ENCODE measurements around the gene PRPF40B.

Gene PRPF40B

GRCh38 chr12:49618576-49618975, 4.8 kb upstream of the PRPF40B start:
- no peak overlapping the region for H3K9ac ChIP-seq (ENCODE audit: low read length)
- no peaks in the 10 kb centered on the region for H3K9me2 ChIP-seq (ENCODE audit: low read depth, low read length)
- no peak overlapping the region for H3K4me3 ChIP-seq (ENCODE audit: low read depth, low read length, poor library complexity, severe bottlenecking)
- H2AFZ ChIP-seq (ENCODE audit: low read length), result no peak overlapping the region
- peaks cover 17% of the 10 kb centered on the region for H3K4me1 ChIP-seq (ENCODE audit: insufficient read depth, low read length, severe bottlenecking)
- no peaks in the 10 kb centered on the region for H3K36me3 ChIP-seq (ENCODE audit: insufficient read depth, low read length)
- no peak overlapping the region for H3K4me2 ChIP-seq (ENCODE audit: low read length)
- no peak overlapping the region for H3K27ac ChIP-seq (ENCODE audit: low read depth, low read length, poor library complexity, severe bottlenecking)
- H3K9me3 ChIP-seq (ENCODE audit: low read length), result no peaks in the 10 kb centered on the region
- no peaks in the 10 kb centered on the region for H3K79me2 ChIP-seq (ENCODE audit: insufficient read depth, low read length)
- H3F3A ChIP-seq (ENCODE audit: insufficient read depth, low read length), result no peaks in the 10 kb centered on the region
- no peaks in the 10 kb centered on the region for H4K20me1 ChIP-seq (ENCODE audit: insufficient read depth, low read length)
- no peak for TF ChIP-seq CTCF (IDR thresholded peaks at IDR 0.05; ENCODE audit: low read length)
- TF ChIP-seq EZH2 (IDR thresholded peaks at IDR 0.05; ENCODE audit: borderline replicate concordance, low read length), result no peak
- no peaks in the 10 kb centered on the region for H3K27me3 ChIP-seq (ENCODE audit: insufficient read depth, low read length)

GRCh38 chr12:49619286-49619685, 4.1 kb upstream of the PRPF40B start:
- Histone ChIP-seq H3K4me3 (ENCODE audit: low read depth, low read length, poor library complexity, severe bottlenecking) (no peak overlapping the region), H2AFZ (ENCODE audit: low read length) (no peak overlapping the region), H4K20me1 (ENCODE audit: insufficient read depth, low read length) (no peaks in the 10 kb centered on the region), H3K36me3 (ENCODE audit: insufficient read depth, low read length) (no peaks in the 10 kb centered on the region), H3K27me3 (ENCODE audit: insufficient read depth, low read length) (no peaks in the 10 kb centered on the region), H3K27ac (ENCODE audit: low read depth, low read length, poor library complexity, severe bottlenecking) (no peak overlapping the region), H3K9me2 (ENCODE audit: low read depth, low read length) (no peaks in the 10 kb centered on the region), H3F3A (ENCODE audit: insufficient read depth, low read length) (no peaks in the 10 kb centered on the region), H3K4me1 (ENCODE audit: insufficient read depth, low read length, severe bottlenecking) (peaks cover 17% of the 10 kb centered on the region), H3K4me2 (ENCODE audit: low read length) (no peak overlapping the region), H3K79me2 (ENCODE audit: insufficient read depth, low read length) (no peaks in the 10 kb centered on the region), H3K9ac (ENCODE audit: low read length) (no peak overlapping the region), H3K9me3 (ENCODE audit: low read length) (no peaks in the 10 kb centered on the region)
- TF ChIP-seq CTCF (IDR thresholded peaks at IDR 0.05; ENCODE audit: low read length) (no peak), EZH2 (IDR thresholded peaks at IDR 0.05; ENCODE audit: borderline replicate concordance, low read length) (no peak)

GRCh38 chr12:49621651-49622500, 1.5 kb upstream of the PRPF40B start:
- Histone ChIP-seq H3K27ac (ENCODE audit: low read depth, low read length, poor library complexity, severe bottlenecking) (no peak overlapping the region), H2AFZ (ENCODE audit: low read length) (no peak overlapping the region)

More at GRCh38 chr12:49621651-49622500, 1.5 kb upstream of the PRPF40B start:
- no peaks in the 10 kb centered on the region for H3K9me3 ChIP-seq (ENCODE audit: low read length)
- H3K27me3 ChIP-seq (ENCODE audit: insufficient read depth, low read length), result no peaks in the 10 kb centered on the region
- H3K9ac ChIP-seq (ENCODE audit: low read length), result peak overlapping the region; percentile 72; the same call in 1 of the 2 replicates
- no peaks in the 10 kb centered on the region for H3K79me2 ChIP-seq (ENCODE audit: insufficient read depth, low read length)
- peak overlapping the region; percentile 65 for H3K4me3 ChIP-seq (ENCODE audit: low read depth, low read length, poor library complexity, severe bottlenecking)
- H3K9me2 ChIP-seq (ENCODE audit: low read depth, low read length), result no peaks in the 10 kb centered on the region
- no peaks in the 10 kb centered on the region for H4K20me1 ChIP-seq (ENCODE audit: insufficient read depth, low read length)
- peak overlapping the region; percentile 89 for H3K4me2 ChIP-seq (ENCODE audit: low read length)
- no peak for TF ChIP-seq EZH2 (IDR thresholded peaks at IDR 0.05; ENCODE audit: borderline replicate concordance, low read length)
- no peak for TF ChIP-seq CTCF (IDR thresholded peaks at IDR 0.05; ENCODE audit: low read length)
- peaks cover 17% of the 10 kb centered on the region for H3K4me1 ChIP-seq (ENCODE audit: insufficient read depth, low read length, severe bottlenecking)
- no peaks in the 10 kb centered on the region for H3F3A ChIP-seq (ENCODE audit: insufficient read depth, low read length)
- no peaks in the 10 kb centered on the region for H3K36me3 ChIP-seq (ENCODE audit: insufficient read depth, low read length)
